OCI-LY7 (cell line): ENCODE results near the gene SRGAP3. TPM values are rescaled to one million over a fixed set of nuclear protein-coding genes. Genes with fewer than 3 reads are reported as not detected.

Experiments
- BruUV-seq: library from RNA; stranded (reverse); fragments of 400-500 nt; replicated peaks from 2 replicates; lab custom pipeline; 2021; lab: Mats Ljungman, UMichigan
- CTCF ChIA-PET: fragments of 300-600 bp; sonication (Branson Sonifier 250); formaldehyde crosslinking; loops from one replicate; lab custom pipeline; 2022; ENCODE audit warnings: antibody characterized with exemption; ENCODE audit not compliant: unreplicated experiment; lab: Charles Lee
- POLR2A ChIA-PET: fragments of 300-600 bp; sonication (Branson Sonifier 250); formaldehyde crosslinking; loops from one replicate; lab custom pipeline; 2022; ENCODE audit warnings: antibody characterized with exemption; lab: Charles Lee
- DNase-seq: peaks from one replicate; pipeline ENCODE4 v3.0.0-alpha.2; 2015; ENCODE audit warnings: low spot score
- H2AFZ ChIP-seq: fragments of 200-600 bp; sonication (generic), shearing (Covaris generic); 2 replicates; pipeline ENCODE4 v1.6.1; 2014; ENCODE audit warnings: mild to moderate bottlenecking, antibody characterized with exemption, low read length, moderate library complexity
- H3K27ac ChIP-seq: fragments of 200-600 bp; sonication (generic); 2 replicates; pipeline ENCODE4 v1.5.1; 2014; ENCODE audit warnings: mixed run types, low read depth, mild to moderate bottlenecking, moderate library complexity, low read length, inconsistent platforms; ENCODE audit not compliant: poor library complexity, severe bottlenecking
- H3K36me3 ChIP-seq: fragments of 200-600 bp; sonication (generic); 2 replicates; pipeline ENCODE4 v1.6.1; 2014; ENCODE audit warnings: mild to moderate bottlenecking, antibody characterized with exemption, low read length, moderate library complexity, mixed read lengths; ENCODE audit not compliant: insufficient read depth
- H3K4me1 ChIP-seq: fragments of 200-600 bp; sonication (generic); 2 replicates; pipeline ENCODE4 v1.5.1; 2014; ENCODE audit warnings: mild to moderate bottlenecking, low read length; ENCODE audit not compliant: insufficient read depth, poor library complexity, severe bottlenecking
- H3K4me2 ChIP-seq: fragments of 200-600 bp; sonication (generic); 2 replicates; pipeline ENCODE4 v1.6.1; 2014; ENCODE audit warnings: mild to moderate bottlenecking, low read length
- H3K4me3 ChIP-seq: fragments of 200-600 bp; sonication (generic); 2 replicates; pipeline ENCODE4 v1.5.1; 2014; ENCODE audit warnings: mild to moderate bottlenecking, low read depth, low read length; ENCODE audit not compliant: poor library complexity, severe bottlenecking
- H3K79me2 ChIP-seq: fragments of 200-600 bp; sonication (generic); 2 replicates; pipeline ENCODE4 v1.6.1; 2016; ENCODE audit warnings: low read depth, mild to moderate bottlenecking, low read length, moderate library complexity, mixed read lengths; ENCODE audit not compliant: insufficient read depth
- H3K9me2 ChIP-seq: fragments of 200-600 bp; sonication (generic); 2 replicates; pipeline ENCODE4 v1.6.1; 2016; ENCODE audit warnings: mild to moderate bottlenecking, low read length, mixed read lengths; ENCODE audit not compliant: insufficient read depth
- H3K9me3 ChIP-seq: fragments of 200-600 bp; sonication (generic); 2 replicates; pipeline ENCODE4 v1.6.1; 2014; ENCODE audit warnings: mild to moderate bottlenecking, mixed run types, low read length, mixed read lengths
- H4K20me1 ChIP-seq: fragments of 200-600 bp; sonication (generic); 2 replicates; pipeline ENCODE4 v1.6.1; 2014; ENCODE audit warnings: mild to moderate bottlenecking, antibody characterized with exemption, low read length, moderate library complexity, mixed read lengths; ENCODE audit not compliant: insufficient read depth
- CTCF ChIP-seq: fragments of 200-600 bp; sonication (generic); conservative IDR thresholded peaks from 2 replicates; pipeline ENCODE4 v1.5.1; 2014; ENCODE audit warnings: mild to moderate bottlenecking, antibody characterized with exemption, low read length, moderate library complexity, mixed read lengths
- EZH2phosphoT487 ChIP-seq: fragments of 200-600 bp; sonication (generic); IDR thresholded peaks from 2 replicates; pipeline ENCODE4 v1.6.1; 2018; ENCODE audit warnings: low read depth, borderline replicate concordance, mild to moderate bottlenecking, mixed run types, antibody characterized with exemption, low read length, moderate library complexity, mixed read lengths
- intact Hi-C: fragments of 100-400 bp; cut with micrococcal nuclease; formaldehyde crosslinking; loops from one replicate; pipeline ENCODE4 v1.10.0; 2022; ENCODE audit not compliant: unreplicated experiment
- total RNA-seq, 2 experiments: library from RNA; depleted of rRNA in 1 of 2; stranded (reverse); fragments of >200 nt in 1 of 2; shearing (Covaris generic) in 1 of 2; gene quantifications; 2 replicates each; pipeline ENCODE4 v1.2.3, GENCODE V29; 2014 to 2022

SRGAP3 gene
- total RNA-seq, 2 experiments from 2014 or later = 1.5 to 1.7 TPM

GRCh38 chr3:9229879-9230278 is 19.6 kb downstream of the SRGAP3 start:
- Histone ChIP-seq H2AFZ (no peak overlapping the region), H3K36me3 (no peaks in the 10 kb centered on the region)
- intact Hi-C loops = no loop called here

GRCh38 chr3:9229325-9229724 is 20.1 kb downstream of the SRGAP3 start:
- H3K4me1 ChIP-seq = no peaks in the 10 kb centered on the region
- H3K4me3 ChIP-seq = no peak overlapping the region
- no peak overlapping the region for H3K27ac ChIP-seq
- H2AFZ ChIP-seq = no peak overlapping the region
- POLR2A ChIA-PET = interaction anchor here (0.8 kb wide), 1 partner anchor 274 kb away, joined by 5 read pairs; no protein-coding TSS in a partner anchor
- DNase-seq = no peak
- no TSS peak for BruUV-seq
- H3K9me3 ChIP-seq = no peaks in the 10 kb centered on the region
- TF ChIP-seq EZH2phosphoT487 (no peak), CTCF (no peak)
- CTCF ChIA-PET = no interaction called here
- no peaks in the 10 kb centered on the region for H3K9me2 ChIP-seq
- intact Hi-C loops = no loop called here
- H4K20me1 ChIP-seq = no peaks in the 10 kb centered on the region
- H3K79me2 ChIP-seq = no peaks in the 10 kb centered on the region
- no peaks in the 10 kb centered on the region for H3K36me3 ChIP-seq
- H3K4me2 ChIP-seq = no peak overlapping the region

More at GRCh38 chr3:9229879-9230278, 19.6 kb downstream of the SRGAP3 start:
- H3K27ac ChIP-seq = no peak overlapping the region
- no peaks in the 10 kb centered on the region for H3K4me1 ChIP-seq
- ChIA-PET CTCF (no interaction called here), POLR2A (no interaction called here)
- BruUV-seq = no TSS peak
- TF ChIP-seq CTCF (no peak), EZH2phosphoT487 (no peak)
- H3K4me2 ChIP-seq = no peak overlapping the region
- DNase-seq = no peak
- no peaks in the 10 kb centered on the region for H3K79me2 ChIP-seq
- no peaks in the 10 kb centered on the region for H3K9me2 ChIP-seq
- H3K9me3 ChIP-seq = no peaks in the 10 kb centered on the region
- no peak overlapping the region for H3K4me3 ChIP-seq
- no peaks in the 10 kb centered on the region for H4K20me1 ChIP-seq

- ChIA-PET CTCF (no interaction called here), POLR2A (no interaction called here)
- Histone ChIP-seq H3K9me3 (no peaks in the 10 kb centered on the region), H3K4me1 (no peaks in the 10 kb centered on the region), H2AFZ (no peak overlapping the region), H4K20me1 (no peaks in the 10 kb centered on the region), H3K4me3 (no peak overlapping the region), H3K27ac (no peak overlapping the region), H3K79me2 (no peaks in the 10 kb centered on the region), H3K9me2 (no peaks in the 10 kb centered on the region), H3K4me2 (no peak overlapping the region), H3K36me3 (no peaks in the 10 kb centered on the region)
- TF ChIP-seq EZH2phosphoT487 (no peak), CTCF (no peak)
- no peak for DNase-seq
- no TSS peak for BruUV-seq
- intact Hi-C loops = no loop called here
Observed at GRCh38 chr3:9226326-9226725, 23.1 kb downstream of the SRGAP3 start.
